ENCODE results near the gene ARL11. TPM values are rescaled to one million over a fixed set of nuclear protein-coding genes. Genes with fewer than 3 reads are reported as not detected.

The ARL11 gene
- total and polyA plus RNA-seq, 2 donors (not counting 1 experiment from before 2014, with no cell fraction given): not detected

GRCh38 chr13:49664606-49665005 lies 36.3 kb downstream of the ARL11 start:
- no peak overlapping the region for H2AFZ ChIP-seq (ENCODE audit: low read length)
- H3K4me1 ChIP-seq (ENCODE audit: control insufficient read depth, extremely low read depth, insufficient read depth, low read length): no peaks in the 10 kb centered on the region
- H3K27me3 ChIP-seq (ENCODE audit: control insufficient read depth, insufficient read depth, low read length): no peaks in the 10 kb centered on the region
- no peaks in the 10 kb centered on the region for H3K79me2 ChIP-seq (ENCODE audit: control insufficient read depth, insufficient read depth, low read length)
- no peak for TF ChIP-seq EZH2 (IDR thresholded peaks at IDR 0.05; ENCODE audit: low read length, missing control alignments)
- TF ChIP-seq, protein P1, sequence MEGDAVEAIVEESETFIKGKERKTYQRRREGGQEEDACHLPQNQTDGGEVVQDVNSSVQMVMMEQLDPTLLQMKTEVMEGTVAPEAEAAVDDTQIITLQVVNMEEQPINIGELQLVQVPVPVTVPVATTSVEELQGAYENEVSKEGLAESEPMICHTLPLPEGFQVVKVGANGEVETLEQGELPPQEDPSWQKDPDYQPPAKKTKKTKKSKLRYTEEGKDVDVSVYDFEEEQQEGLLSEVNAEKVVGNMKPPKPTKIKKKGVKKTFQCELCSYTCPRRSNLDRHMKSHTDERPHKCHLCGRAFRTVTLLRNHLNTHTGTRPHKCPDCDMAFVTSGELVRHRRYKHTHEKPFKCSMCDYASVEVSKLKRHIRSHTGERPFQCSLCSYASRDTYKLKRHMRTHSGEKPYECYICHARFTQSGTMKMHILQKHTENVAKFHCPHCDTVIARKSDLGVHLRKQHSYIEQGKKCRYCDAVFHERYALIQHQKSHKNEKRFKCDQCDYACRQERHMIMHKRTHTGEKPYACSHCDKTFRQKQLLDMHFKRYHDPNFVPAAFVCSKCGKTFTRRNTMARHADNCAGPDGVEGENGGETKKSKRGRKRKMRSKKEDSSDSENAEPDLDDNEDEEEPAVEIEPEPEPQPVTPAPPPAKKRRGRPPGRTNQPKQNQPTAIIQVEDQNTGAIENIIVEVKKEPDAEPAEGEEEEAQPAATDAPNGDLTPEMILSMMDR (conservative IDR thresholded peaks at IDR 0.05 in 1 of 2, IDR thresholded peaks at IDR 0.05 in 1 of 2; ENCODE audit: low read depth in 1 of 2, low read length in 2 of 2): no peak
- DNase-seq (ENCODE audit: low read depth in 2 of 2): no peak
- H4K20me1 ChIP-seq (ENCODE audit: control insufficient read depth, extremely low read depth, insufficient read depth, low read length): no peaks in the 10 kb centered on the region
- H3K9ac ChIP-seq (ENCODE audit: insufficient read depth, low read length): no peak overlapping the region
- H3K9me3 ChIP-seq (ENCODE audit: control insufficient read depth, insufficient read depth, low read depth, low read length): no peaks in the 10 kb centered on the region
- no peak overlapping the region for H3K4me3 ChIP-seq (replicated peaks in 1 of 4; ENCODE audit: control extremely low read depth in 1 of 4, insufficient read depth in 1 of 4, low read depth in 3 of 4, low read length in 4 of 4)
- H3K36me3 ChIP-seq (ENCODE audit: control insufficient read depth, insufficient read depth, low read length): peaks cover 10% of the 10 kb centered on the region
- H3K27ac ChIP-seq (ENCODE audit: insufficient read depth, low read length): no peak overlapping the region
- H3K4me2 ChIP-seq (ENCODE audit: extremely low read depth, insufficient read depth, low read length): no peak overlapping the region

DNA sequence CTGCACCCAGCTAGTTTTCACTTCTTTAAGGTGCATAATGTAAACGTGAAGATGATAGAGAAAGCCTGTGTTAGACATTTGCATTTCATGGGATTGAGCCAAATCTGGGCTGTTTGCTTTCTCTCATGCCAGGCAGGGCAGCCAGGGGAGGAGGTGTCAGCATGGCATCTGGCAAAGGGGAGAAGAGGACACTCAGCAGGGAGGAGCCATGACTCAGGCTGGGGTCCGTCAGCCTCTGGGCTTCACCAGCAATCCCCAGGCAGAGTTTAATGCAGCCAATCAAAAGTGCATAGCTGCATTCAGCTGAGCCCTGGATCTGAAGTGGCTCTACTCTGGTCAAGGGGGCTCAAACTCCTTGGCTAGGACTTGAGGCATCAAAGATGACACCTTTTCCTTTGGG lies 39.5 kb downstream of the ARL11 start:
- Histone ChIP-seq H3K4me2 (ENCODE audit: extremely low read depth, insufficient read depth, low read length) (no peak overlapping the region), H3K79me2 (ENCODE audit: control insufficient read depth, insufficient read depth, low read length) (no peaks in the 10 kb centered on the region), H3K27me3 (ENCODE audit: control insufficient read depth, insufficient read depth, low read length) (no peaks in the 10 kb centered on the region), H4K20me1 (ENCODE audit: control insufficient read depth, extremely low read depth, insufficient read depth, low read length) (no peaks in the 10 kb centered on the region), H3K9me3 (ENCODE audit: control insufficient read depth, insufficient read depth, low read depth, low read length) (no peaks in the 10 kb centered on the region), H2AFZ (ENCODE audit: low read length) (no peak overlapping the region), H3K27ac (ENCODE audit: insufficient read depth, low read length) (no peak overlapping the region), H3K4me3 (replicated peaks in 1 of 4; ENCODE audit: control extremely low read depth in 1 of 4, insufficient read depth in 1 of 4, low read depth in 3 of 4, low read length in 4 of 4) (no peak overlapping the region), H3K4me1 (ENCODE audit: control insufficient read depth, extremely low read depth, insufficient read depth, low read length) (no peaks in the 10 kb centered on the region), H3K36me3 (ENCODE audit: control insufficient read depth, insufficient read depth, low read length) (peaks cover 7% of the 10 kb centered on the region), H3K9ac (ENCODE audit: insufficient read depth, low read length) (no peak overlapping the region)
- no peak for TF ChIP-seq EZH2 (IDR thresholded peaks at IDR 0.05; ENCODE audit: low read length, missing control alignments)
- TF ChIP-seq, protein P1 (conservative IDR thresholded peaks at IDR 0.05 in 1 of 2, IDR thresholded peaks at IDR 0.05 in 1 of 2; ENCODE audit: low read depth in 1 of 2, low read length in 2 of 2): no peak
- peak in 1 of 2 donors; percentile 22 for DNase-seq (ENCODE audit: low read depth in 2 of 2)

DNA sequence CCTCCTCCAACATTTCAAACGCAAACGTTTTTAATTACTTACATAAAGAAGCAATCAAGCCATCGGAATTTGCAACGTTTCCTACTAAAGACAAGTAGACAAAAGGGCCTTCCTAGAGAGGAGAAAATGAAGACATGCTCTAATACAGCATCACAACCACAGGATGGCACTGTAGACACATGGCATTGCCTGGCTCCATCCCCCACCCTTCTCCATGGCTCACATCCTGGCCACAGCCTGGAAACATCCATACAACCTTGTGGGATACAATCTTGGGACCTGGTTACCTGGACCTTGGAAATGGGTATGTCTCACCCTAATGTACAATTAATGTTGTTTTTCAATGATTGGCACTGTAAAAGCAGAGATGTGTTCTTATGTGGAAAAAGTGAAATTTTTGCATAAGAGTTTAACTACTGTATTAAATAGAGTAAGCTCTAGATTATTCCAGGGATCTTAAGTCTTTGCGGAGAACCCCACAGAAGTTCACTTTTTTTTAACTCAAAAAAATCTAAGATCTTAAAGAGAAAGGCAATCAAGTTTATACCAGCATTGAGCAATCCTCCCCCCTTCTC lies 41.5 kb downstream of the ARL11 start:
- Histone ChIP-seq H3K27ac (ENCODE audit: insufficient read depth, low read length) (no peak overlapping the region), H4K20me1 (ENCODE audit: control insufficient read depth, extremely low read depth, insufficient read depth, low read length) (no peaks in the 10 kb centered on the region), H3K9me3 (ENCODE audit: control insufficient read depth, insufficient read depth, low read depth, low read length) (no peaks in the 10 kb centered on the region), H3K4me1 (ENCODE audit: control insufficient read depth, extremely low read depth, insufficient read depth, low read length) (no peaks in the 10 kb centered on the region), H3K4me2 (ENCODE audit: extremely low read depth, insufficient read depth, low read length) (no peak overlapping the region), H3K27me3 (ENCODE audit: control insufficient read depth, insufficient read depth, low read length) (no peaks in the 10 kb centered on the region), H3K9ac (ENCODE audit: insufficient read depth, low read length) (no peak overlapping the region), H3K4me3 (replicated peaks in 1 of 4; ENCODE audit: control extremely low read depth in 1 of 4, insufficient read depth in 1 of 4, low read depth in 3 of 4, low read length in 4 of 4) (no peak overlapping the region), H2AFZ (ENCODE audit: low read length) (no peak overlapping the region), H3K36me3 (ENCODE audit: control insufficient read depth, insufficient read depth, low read length) (peaks cover 7% of the 10 kb centered on the region), H3K79me2 (ENCODE audit: control insufficient read depth, insufficient read depth, low read length) (no peaks in the 10 kb centered on the region)
- DNase-seq (ENCODE audit: low read depth in 2 of 2): peak; percentile 63 to 86
- TF ChIP-seq, protein P1 (conservative IDR thresholded peaks at IDR 0.05 in 1 of 2, IDR thresholded peaks at IDR 0.05 in 1 of 2; ENCODE audit: low read depth in 1 of 2, low read length in 2 of 2): peak; percentile 77 to 92
- no peak for TF ChIP-seq EZH2 (IDR thresholded peaks at IDR 0.05; ENCODE audit: low read length, missing control alignments)
